Esophagus squamous epithelium (tissue), 4 donors: Measurements from ENCODE around the gene RBBP9.

Source experiments
- CTCF ChIP-seq, 6 experiments: fragments of 450-650 bp in 4 of 6; fragments of 200-600 bp in 2 of 6; sonication (generic) in 2 of 6; IDR thresholded peaks; one replicate each; pipeline ENCODE4 v1.5.1; 2016 to 2019; ENCODE audit warnings: antibody characterized with exemption in 6 of 6, mild to moderate bottlenecking in 4 of 6, moderate library complexity in 4 of 6
- POLR2A ChIP-seq, 4 donors: fragments of 450-650 bp; IDR thresholded peaks; one replicate each; pipeline ENCODE4 v1.6.1; 2017; ENCODE audit warnings: antibody characterized with exemption in 4 of 4, mild to moderate bottlenecking in 4 of 4, moderate library complexity in 3 of 4

- TF ChIP-seq CTCF (IDR thresholded peaks at IDR 0.05) (no peak), POLR2A (IDR thresholded peaks at IDR 0.05) (no peak)
Observed at GRCh38 chr20:18532626-18533025, 35.6 kb upstream of the RBBP9 start.
